ENCODE results near the gene KCNG2.

GRCh38 chr18:79942211-79942610 lies 144.5 kb downstream of the KCNG2 start:
- TF ChIP-seq, protein P1, sequence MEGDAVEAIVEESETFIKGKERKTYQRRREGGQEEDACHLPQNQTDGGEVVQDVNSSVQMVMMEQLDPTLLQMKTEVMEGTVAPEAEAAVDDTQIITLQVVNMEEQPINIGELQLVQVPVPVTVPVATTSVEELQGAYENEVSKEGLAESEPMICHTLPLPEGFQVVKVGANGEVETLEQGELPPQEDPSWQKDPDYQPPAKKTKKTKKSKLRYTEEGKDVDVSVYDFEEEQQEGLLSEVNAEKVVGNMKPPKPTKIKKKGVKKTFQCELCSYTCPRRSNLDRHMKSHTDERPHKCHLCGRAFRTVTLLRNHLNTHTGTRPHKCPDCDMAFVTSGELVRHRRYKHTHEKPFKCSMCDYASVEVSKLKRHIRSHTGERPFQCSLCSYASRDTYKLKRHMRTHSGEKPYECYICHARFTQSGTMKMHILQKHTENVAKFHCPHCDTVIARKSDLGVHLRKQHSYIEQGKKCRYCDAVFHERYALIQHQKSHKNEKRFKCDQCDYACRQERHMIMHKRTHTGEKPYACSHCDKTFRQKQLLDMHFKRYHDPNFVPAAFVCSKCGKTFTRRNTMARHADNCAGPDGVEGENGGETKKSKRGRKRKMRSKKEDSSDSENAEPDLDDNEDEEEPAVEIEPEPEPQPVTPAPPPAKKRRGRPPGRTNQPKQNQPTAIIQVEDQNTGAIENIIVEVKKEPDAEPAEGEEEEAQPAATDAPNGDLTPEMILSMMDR (conservative IDR thresholded peaks at IDR 0.05), result no peak
- no peak for TF ChIP-seq EZH2 (IDR thresholded peaks at IDR 0.05; ENCODE audit: low read depth)
